ENCODE results near the gene KCNK7.

KCNK7 gene

DNA sequence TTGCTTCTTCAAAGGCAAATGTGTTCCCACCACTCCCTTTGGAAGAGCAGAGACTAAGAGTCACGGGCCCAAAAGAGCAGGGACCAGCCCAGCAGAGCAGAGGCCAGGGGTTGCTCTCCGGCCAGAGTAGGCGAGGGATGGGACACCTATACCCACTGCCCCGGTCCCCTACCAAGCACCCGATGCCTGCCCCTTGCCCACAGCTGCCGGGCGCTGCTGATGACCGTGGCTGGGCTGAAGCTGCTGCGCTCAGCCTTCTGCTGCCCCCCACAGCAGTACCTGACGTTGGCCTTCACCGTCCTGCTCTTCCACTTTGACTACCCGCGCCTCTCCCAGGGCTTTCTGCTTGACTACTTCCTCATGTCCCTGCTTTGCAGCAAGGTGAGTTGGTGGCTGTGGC is 31.6 kb upstream of the KCNK7 start:
- DNase-seq (ENCODE audit: low read depth, low spot score), result no peak

DNA sequence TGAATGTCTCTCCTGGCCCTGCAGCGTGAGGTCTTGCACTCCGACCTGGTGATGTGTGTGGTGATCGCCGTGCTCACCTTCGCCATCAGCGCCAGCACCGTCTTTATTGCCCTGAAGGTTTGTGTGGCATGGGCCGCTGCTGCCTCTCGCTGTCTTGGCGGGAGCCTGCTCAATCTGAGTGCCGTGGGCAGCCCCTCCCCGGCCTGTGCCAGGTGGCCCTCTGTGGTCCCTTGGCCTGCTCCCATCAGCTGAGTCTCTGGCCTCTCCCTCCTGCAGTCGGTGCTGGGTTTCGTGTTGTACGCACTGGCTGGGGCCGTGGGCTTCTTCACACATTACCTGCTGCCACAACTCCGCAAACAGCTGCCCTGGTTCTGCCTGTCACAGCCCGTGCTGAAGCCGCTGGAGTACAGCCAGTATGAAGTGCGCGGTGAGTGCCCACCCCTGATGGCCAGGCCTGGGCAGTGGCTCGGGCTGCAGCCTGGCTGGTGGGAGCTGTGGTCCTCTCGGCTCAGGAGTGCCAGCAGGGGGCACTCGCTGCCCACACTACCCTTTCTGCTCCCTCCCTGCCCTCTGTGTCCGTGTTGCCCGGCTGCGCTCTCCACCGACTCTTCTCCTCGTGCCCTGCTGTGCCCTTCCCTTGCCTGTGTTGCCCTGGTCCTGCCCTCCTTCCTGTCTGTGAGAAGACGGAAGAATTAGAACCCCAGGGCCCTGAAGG is 30.2 kb upstream of the KCNK7 start:
- DNase-seq (ENCODE audit: low read depth, low spot score), result no peak

DNA sequence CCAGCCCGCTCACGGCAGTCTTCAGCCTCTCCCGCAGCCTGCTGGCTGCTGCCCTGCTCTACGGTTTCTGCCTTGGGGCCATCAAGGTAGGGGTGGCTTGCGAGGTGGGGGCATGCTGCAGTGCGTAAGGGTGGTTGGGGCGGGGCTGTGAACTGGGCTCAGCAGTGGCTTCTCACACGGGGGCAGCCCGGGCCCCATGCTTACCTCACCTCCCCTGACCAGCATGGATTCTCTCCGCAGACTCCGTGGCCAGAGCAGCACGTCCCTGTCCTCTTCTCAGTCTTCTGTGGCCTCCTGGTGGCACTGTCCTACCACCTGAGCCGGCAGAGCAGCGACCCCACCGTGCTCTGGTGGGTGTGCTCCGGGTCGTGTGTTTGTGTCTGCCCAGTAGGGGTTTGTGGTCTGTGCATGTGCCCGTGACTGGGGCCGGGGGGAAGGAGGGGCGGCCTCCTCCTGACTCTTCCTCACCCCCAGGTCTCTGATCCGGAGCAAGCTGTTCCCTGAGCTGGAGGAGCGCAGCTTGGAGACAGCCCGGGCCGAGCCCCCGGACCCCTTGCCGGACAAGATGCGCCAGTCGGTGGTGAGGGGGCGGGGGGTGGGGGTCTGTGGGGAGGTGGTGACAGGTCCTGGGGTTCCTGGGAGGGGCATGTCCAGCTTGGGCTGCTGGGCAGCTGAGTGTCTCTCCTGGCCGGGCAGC is 29.5 kb upstream of the KCNK7 start:
- DNase-seq (ENCODE audit: low read depth, low spot score), result no peak

GRCh38 chr11:65623852-65624616 is 28.4 kb upstream of the KCNK7 start:
- DNase-seq (ENCODE audit: low read depth, low spot score), result no peak

GRCh38 chr11:65623177-65623576 is 27.6 kb upstream of the KCNK7 start:
- no peak for DNase-seq (ENCODE audit: low read depth, low spot score)

GRCh38 chr11:65622011-65622410 is 26.4 kb upstream of the KCNK7 start:
- no peak for DNase-seq (ENCODE audit: low read depth, low spot score)

GRCh38 chr11:65621460-65621859 is 25.9 kb upstream of the KCNK7 start:
- DNase-seq (ENCODE audit: low read depth, low spot score), result no peak

- no peak for DNase-seq (ENCODE audit: low read depth, low spot score)
Observed at GRCh38 chr11:65620666-65621065, 25.1 kb upstream of the KCNK7 start.

DNA sequence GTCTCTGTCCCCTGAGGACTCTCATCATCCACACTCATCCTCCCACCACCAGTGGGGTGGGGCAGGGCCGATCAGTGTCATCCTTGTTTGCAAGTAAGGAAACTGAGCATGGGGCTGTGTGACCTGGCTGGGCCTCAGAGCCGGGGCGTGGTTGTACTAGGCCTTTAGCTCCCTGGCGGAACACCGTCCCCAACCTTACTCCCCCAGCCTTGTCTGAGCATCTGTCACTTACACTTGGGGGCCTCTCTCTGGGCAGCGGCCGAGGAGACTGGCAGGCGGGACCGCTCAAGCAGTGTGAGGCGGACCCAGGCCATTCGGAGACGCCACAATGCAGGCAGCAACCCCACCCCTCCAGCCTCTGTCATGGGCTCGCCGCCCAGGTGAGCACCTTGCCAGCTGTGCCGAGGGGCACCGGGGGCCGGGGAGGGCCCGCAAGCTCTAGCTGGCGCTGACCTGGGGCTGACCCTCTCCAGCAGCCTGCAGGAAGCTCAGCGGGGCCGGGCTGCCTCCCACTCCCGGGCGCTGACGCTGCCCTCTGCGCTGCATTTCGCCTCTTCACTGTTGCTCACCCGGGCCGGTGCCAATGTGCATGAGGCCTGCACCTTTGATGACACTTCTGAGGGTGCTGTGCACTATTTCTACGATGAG is 23.8 kb upstream of the KCNK7 start:
- no peak for DNase-seq (ENCODE audit: low read depth, low spot score)

- no peak for DNase-seq (ENCODE audit: low read depth, low spot score)
Observed at GRCh38 chr11:65618763-65619162, 23.2 kb upstream of the KCNK7 start.

DNA sequence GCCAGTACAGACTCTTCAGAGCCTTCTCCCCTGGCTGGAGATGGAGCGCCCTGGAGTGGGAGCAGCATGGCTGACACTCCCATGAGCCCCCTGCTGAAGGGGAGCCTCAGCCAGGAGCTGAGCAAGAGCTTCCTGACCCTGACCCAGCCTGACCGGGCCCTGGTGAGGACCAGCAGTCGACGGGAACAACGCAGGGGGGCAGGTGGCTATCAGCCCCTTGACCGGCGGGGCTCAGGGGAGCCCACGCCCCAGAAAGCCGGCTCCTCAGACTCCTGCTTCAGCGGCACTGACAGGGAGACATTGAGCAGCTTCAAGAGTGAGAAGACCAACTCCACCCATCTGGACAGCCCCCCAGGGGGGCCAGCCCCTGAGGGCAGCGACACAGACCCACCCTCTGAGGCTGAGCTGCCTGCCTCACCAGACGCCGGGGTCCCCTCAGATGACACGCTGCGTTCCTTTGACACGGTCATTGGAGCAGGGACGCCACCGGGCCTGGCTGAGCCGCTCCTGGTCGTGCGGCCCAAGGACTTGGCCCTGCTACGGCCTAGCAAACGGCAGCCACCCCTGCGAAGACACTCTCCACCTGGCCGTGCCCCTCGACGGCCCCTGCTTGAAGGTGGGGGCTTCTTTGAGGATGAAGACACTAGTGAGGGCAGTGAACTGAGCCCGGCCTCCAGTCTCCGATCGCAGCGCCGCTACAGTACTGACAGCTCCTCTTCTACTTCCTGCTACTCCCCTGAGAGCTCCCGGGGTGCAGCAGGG is 22.6 kb upstream of the KCNK7 start:
- no peak for DNase-seq (ENCODE audit: low read depth, low spot score)

DNA sequence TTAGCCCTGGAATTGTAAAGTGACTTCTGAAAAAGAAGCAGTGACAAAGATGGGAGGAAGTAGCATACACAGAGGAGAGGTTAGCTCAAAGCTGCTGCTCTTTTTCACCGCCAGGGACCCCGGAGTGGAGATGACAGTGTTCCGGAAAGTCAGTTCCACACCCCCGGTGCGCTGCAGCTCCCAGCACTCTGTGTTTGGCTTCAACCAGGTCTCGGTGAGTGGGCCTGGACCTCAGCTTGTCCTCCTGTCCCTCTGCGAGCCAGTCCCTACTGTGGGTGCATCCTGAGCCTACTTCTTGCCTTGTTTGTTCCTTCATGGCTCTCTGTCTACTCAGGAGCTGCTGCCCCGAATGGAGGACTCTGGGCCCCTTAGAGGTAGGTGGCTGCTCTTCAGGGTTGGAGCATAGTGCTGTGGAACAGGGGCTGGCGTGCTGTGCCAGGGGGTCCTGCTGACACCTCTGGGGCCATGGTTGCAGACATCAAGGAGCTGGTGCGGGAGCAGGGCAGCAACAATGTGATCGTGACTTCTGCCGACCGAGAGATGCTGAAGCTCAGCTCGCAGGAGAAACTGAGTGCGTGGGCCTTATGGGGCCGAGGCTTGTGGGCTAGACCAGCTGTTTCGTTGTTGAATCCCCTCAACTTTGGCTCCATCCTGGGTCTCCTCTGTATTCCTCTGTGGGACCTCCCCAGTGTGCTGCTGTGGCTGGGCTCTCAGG is 21.7 kb upstream of the KCNK7 start:
- DNase-seq (ENCODE audit: low read depth, low spot score), result no peak

DNA sequence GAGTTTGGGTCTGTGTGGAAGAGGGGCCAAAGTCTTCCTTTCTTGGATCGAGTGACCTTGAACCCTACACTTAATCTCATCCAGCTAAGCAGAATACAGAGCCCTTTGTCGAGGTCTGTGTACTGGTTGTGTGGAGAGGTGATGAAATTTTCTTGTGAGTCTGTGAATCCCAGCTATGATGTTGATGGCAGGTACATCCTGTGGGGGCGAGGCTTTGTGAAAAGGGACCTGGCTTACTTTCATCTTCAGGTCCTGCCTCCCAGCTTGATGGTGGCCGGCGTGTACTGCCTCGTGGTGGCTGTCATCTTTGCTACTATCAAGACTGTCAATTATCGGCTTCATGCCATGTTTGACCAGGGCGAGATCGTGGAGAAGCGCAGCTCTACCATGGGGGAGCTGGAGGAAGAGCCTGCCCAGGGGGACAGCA is 21.0 kb upstream of the KCNK7 start:
- no peak for DNase-seq (ENCODE audit: low read depth, low spot score)

- DNase-seq (ENCODE audit: low read depth, low spot score), result no peak
Observed at GRCh38 chr11:65615950-65616574, 20.5 kb upstream of the KCNK7 start.

- peak; percentile 100 for DNase-seq (ENCODE audit: low read depth, low spot score)
Observed at GRCh38 chr11:65615229-65615949, 19.8 kb upstream of the KCNK7 start, which contains the start of gene PCNX3. Gene PCNX3, plus strand, starts transcription at chr11:65615776. Its CDS starts 536 bp downstream, at chr11:65616312.

- no peak for DNase-seq (ENCODE audit: low read depth, low spot score)
Observed at GRCh38 chr11:65613091-65613928, 17.7 kb upstream of the KCNK7 start.

DNA sequence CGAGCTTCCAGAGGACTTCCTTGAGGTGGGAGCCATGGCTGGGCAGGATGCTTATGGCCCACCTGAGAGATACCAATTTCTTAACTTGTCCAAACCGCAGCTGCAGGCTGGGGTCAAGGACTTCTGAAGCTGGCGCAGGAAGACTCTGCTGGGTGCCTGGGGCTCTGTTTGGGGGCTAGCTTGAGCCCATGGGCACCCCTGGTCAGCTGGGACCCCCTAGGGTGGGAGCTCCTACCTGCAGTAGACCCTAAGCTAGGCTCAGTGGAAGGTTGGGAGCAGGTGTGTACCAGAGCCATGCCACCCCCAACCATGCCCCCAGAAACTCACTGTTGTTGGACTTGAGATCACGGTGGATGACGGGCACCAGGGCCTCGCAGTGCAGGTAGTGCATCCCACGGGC is 17.1 kb upstream of the KCNK7 start:
- DNase-seq (ENCODE audit: low read depth, low spot score), result no peak

- no peak for DNase-seq (ENCODE audit: low read depth, low spot score)
Observed at GRCh38 chr11:65611758-65612603, 16.4 kb upstream of the KCNK7 start.

Data from activated naive CD8-positive, alpha-beta T cell treated with anti-CD3 and anti-CD28 coated beads, Interleukin-2, amount 50 U/mL, for 16 hours (primary cell).